Left ventricle myocardium inferior (tissue), 1 donor: ENCODE measurements around the gene ADGRA1. TPM values are rescaled to one million over a fixed set of nuclear protein-coding genes. Genes with fewer than 3 reads are reported as not detected.

Experiments used
- DNase-seq: peaks from one replicate; pipeline ENCODE4 v3.0.0-alpha.2; 2020
- H3K27ac ChIP-seq: fragments of 200-600 bp; replicated peaks from 2 replicates; pipeline ENCODE4 v1.8.0; 2021
- H3K27me3 ChIP-seq: fragments of 200-600 bp; 2 replicates; pipeline ENCODE4 v1.8.0; 2021; ENCODE audit warnings: low read depth
- H3K36me3 ChIP-seq: fragments of 200-600 bp; 2 replicates; pipeline ENCODE4 v1.8.0; 2021
- H3K4me1 ChIP-seq: fragments of 200-600 bp; 2 replicates; pipeline ENCODE4 v1.8.0; 2021
- H3K4me3 ChIP-seq: fragments of 200-600 bp; 2 replicates; pipeline ENCODE4 v1.8.0; 2021; ENCODE audit warnings: mild to moderate bottlenecking, moderate library complexity
- H3K9me3 ChIP-seq: fragments of 200-600 bp; replicated peaks from 2 replicates; pipeline ENCODE4 v1.8.0; 2021
- intact Hi-C: fragments of 100-400 bp; cut with micrococcal nuclease; formaldehyde crosslinking; loops from one replicate; pipeline ENCODE4 v1.11.0; 2022
- total RNA-seq: library from RNA; stranded (reverse); fragmentation: NEBNext Ultra II Directional; extraction: Animal tissue kit (Norgen Biotek cat#: 25700); gene quantifications from one replicate; pipeline ENCODE4 v1.2.1, GENCODE V29; 2021
- TF ChIP-seq, protein P1 (sequence below): fragments of 200-600 bp; IDR thresholded peaks from 2 replicates; pipeline ENCODE4 v1.8.0; 2021; ENCODE audit warnings: antibody characterized with exemption, mild to moderate bottlenecking, borderline replicate concordance
- donor health status: DM: no; HTN: yes; CAD: no; lungs with severe emphysema.

The ADGRA1 gene
- total RNA-seq, 1 donor from 2014 or later: not detected

DNA sequence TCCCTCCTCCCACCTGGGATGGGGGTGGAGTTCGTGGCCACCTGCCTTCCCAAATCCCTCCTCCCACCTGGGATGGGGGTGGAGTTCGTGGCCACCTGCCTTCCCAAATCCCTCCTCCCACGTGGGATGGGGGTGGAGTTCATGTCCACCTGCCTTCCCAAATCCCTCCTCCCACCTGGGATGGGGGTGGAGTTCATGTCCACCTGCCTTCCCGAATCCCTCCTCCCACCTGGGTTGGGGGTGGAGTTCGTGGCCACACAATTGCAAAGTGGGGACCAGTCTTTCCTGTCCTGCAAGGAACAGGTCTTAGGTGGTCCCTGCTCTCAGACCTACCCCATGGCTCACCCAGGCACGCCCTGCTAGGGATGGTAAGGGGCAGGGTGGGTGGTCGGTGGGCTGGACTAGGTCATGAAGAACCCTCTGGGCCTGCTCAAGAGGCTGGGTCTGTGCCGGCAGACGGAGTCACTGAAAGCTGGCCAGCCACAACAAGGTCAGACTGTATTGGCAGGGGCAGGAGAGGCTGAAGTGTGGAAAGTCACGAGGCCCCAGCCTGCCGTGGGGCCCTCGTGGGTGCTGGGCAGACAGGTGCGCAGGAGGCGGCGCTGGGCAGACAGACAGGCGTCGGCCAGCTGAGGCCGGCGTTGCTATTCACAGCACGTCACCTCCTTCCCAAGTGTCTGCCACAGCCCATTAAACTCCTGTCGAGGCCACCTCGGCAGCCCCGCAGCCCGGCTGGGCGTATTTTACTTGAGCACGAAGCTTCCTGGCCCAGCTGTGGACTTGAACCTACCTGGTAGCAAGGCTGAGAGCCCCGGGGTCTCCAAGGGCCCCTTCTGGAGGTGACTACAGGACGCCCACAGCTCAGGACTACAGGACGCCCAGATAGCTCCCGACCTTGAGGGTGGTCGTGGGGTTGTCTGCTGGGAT is 76.4 kb downstream of the ADGRA1 start:
- Histone ChIP-seq H3K4me3 (no peak overlapping the region), H3K4me1 (peaks cover 15% of the 10 kb centered on the region), H3K27ac (no peak overlapping the region), H3K36me3 (no peaks in the 10 kb centered on the region), H3K27me3 (peaks cover 97% of the 10 kb centered on the region), H3K9me3 (no peaks in the 10 kb centered on the region)
- no peak for DNase-seq
- intact Hi-C loops: no loop called here
- TF ChIP-seq, protein P1, sequence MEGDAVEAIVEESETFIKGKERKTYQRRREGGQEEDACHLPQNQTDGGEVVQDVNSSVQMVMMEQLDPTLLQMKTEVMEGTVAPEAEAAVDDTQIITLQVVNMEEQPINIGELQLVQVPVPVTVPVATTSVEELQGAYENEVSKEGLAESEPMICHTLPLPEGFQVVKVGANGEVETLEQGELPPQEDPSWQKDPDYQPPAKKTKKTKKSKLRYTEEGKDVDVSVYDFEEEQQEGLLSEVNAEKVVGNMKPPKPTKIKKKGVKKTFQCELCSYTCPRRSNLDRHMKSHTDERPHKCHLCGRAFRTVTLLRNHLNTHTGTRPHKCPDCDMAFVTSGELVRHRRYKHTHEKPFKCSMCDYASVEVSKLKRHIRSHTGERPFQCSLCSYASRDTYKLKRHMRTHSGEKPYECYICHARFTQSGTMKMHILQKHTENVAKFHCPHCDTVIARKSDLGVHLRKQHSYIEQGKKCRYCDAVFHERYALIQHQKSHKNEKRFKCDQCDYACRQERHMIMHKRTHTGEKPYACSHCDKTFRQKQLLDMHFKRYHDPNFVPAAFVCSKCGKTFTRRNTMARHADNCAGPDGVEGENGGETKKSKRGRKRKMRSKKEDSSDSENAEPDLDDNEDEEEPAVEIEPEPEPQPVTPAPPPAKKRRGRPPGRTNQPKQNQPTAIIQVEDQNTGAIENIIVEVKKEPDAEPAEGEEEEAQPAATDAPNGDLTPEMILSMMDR: no peak

DNA sequence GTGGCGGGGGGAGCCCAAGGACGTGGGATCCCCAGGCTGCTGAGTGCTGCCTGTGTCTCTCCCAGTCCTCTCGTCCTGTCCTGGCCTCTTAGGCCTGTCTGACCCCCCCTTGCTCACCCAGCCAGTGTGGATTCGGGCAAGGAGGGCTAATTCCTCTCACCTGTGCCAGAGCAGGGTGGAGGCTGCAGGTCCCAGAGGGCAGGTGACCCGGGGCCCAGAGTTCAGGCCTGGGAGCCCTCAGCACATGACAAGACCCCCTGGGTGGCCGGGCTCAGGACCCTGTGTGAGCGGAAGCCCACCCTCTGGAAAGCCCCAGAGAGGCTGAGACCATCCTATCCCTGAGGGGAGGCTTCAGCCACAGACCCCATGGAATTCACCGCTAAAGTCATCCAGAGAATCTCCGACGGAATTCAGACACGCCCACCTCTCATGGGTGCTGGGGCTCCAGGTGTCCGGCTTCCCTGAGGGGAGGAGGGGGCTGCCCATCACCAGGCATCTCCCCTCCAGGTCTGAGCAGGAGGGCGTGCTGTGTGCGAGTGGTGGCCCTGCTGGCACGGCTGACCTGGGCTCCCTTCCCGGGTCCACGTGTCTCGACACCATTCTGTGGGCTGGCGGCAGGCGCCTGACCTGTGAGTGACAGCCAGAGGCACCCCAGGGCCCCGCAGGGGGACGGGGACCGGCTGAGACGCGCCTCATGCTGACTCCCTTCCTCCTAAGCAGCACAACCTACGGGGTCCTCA is 77.3 kb downstream of the ADGRA1 start:
- TF ChIP-seq, protein P1: no peak
- DNase-seq: no peak
- H3K36me3 ChIP-seq: no peaks in the 10 kb centered on the region
- no peak overlapping the region for H3K27ac ChIP-seq
- H3K9me3 ChIP-seq: no peaks in the 10 kb centered on the region
- no peak overlapping the region for H3K4me3 ChIP-seq
- peaks cover 96% of the 10 kb centered on the region for H3K27me3 ChIP-seq
- intact Hi-C loops: no loop called here
- H3K4me1 ChIP-seq: peaks cover 15% of the 10 kb centered on the region

DNA sequence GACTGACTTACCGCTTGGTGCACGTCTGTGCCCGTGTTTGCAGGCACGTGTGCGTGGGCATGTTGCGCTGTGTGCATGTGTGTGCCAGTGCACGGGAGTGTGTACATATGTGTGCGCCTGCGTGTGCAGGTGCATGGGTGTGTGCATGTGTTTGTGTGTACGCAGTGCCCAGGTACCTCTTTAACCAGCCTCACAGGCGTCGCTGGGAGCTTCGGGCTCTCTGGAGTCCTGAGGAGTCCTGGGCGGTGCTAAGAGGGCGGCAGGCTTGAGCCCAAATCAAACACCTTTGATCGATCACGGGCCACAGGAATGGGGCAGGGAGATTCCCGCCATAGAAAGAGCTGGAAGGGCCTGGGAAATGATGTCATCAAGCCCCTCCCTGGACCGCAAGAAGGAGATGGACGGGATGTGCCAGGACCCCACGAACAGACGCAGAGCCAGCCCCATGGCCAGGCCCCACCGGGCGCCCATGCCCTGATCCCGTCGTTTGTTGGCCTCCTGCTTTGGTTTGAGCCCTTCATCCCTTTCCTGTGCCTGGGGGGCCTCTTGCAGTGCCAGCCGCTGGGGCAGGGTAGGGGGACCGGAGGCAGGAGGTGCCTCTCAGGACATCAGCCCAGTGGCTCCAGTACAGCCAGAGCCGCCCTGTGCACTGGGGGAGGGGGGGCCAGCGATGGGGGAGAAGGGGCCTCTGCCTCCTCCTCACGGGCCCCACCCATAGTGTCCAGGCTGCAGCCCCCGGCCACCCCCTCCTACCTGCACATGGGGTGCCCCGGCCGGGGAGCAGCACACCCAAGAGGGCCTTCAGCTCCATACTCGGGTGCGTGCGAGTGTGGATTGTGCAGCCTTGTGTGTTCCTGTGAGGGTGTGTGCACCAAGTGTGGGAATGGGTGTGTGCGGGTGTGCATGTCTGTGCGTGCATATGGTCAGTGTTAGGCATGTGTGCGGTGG is 78.1 kb downstream of the ADGRA1 start:
- no peak for DNase-seq
- intact Hi-C loops: no loop called here
- Histone ChIP-seq H3K36me3 (no peaks in the 10 kb centered on the region), H3K9me3 (no peaks in the 10 kb centered on the region), H3K27me3 (peaks cover 95% of the 10 kb centered on the region), H3K4me1 (peaks cover 9% of the 10 kb centered on the region), H3K4me3 (no peak overlapping the region), H3K27ac (no peak overlapping the region)
- TF ChIP-seq, protein P1: no peak

DNA sequence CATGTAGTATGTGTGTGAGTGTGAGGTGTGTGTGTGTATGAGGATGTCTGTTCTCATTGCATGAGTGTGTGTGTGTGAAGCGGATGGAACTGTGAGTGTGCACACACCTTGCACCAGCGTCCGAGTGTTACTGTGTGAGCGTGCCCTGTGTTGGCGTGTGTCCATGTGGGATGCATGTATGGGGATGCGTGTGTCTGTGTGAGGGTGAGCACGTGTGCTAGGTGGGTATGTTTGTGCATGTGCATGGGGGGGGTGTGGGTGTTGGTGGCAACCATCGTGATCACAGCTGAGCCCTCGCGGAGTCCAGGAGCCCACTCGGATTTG is 78.7 kb downstream of the ADGRA1 start:
- H3K4me3 ChIP-seq: no peak overlapping the region
- no peak overlapping the region for H3K27ac ChIP-seq
- no peaks in the 10 kb centered on the region for H3K9me3 ChIP-seq
- H3K36me3 ChIP-seq: no peaks in the 10 kb centered on the region
- H3K27me3 ChIP-seq: peaks cover 94% of the 10 kb centered on the region
- peaks cover 3% of the 10 kb centered on the region for H3K4me1 ChIP-seq
- no peak for DNase-seq
- TF ChIP-seq, protein P1: no peak
- intact Hi-C loops: no loop called here
